ENCODE measurements around the gene MC2R. TPM values are rescaled to one million over a fixed set of nuclear protein-coding genes. Genes with fewer than 3 reads are reported as not detected.

The MC2R gene
- total RNA-seq, 1 experiment from 2014 or later = not detected

DNA sequence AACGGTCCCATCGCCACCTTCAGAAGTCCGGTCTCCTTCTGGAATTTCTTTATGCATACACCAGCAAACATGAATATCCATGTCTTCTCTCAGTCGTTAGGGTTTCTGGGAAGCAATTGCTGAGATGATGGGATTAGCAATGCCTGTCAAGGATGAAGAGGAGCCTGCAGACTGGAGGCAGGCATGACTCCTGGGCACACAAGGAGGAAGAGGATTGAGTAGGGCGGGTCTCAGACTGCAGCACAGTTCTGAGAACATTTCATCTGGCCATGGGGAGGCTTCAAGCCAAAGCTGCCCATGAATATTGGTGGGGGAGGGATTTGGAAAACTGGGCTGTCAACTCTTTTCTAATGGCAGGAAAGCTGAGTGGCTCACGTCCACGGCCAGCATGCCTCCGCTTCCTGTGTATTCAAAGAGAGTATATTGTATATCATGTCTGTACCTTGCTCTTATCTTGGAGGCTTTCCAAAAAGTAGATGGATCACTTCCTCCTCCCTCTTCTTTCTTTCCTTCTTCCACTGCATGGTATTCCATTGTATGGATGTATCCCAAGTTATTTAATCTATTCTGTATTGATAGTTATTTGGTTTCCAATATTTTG, 24.5 kb downstream of the MC2R start:
- Histone ChIP-seq H4K20me1 (ENCODE audit: insufficient read depth) (no peaks in the 10 kb centered on the region), H3K9me3 (ENCODE audit: control insufficient read depth in 1 of 2, insufficient read depth in 1 of 2, low read depth in 1 of 2, low read length in 2 of 2) (no peaks in the 10 kb centered on the region), H3K4me2 (ENCODE audit: low read length) (no peak overlapping the region), H3K27me3 (ENCODE audit: insufficient read depth, low read length) (no peaks in the 10 kb centered on the region), H3K9ac (ENCODE audit: low read length) (no peak overlapping the region), H3K4me3 (replicated peaks in 1 of 2; ENCODE audit: low read depth in 1 of 2, low read length in 2 of 2) (no peak overlapping the region), H2AFZ (ENCODE audit: low read depth, low read length, poor library complexity, severe bottlenecking) (no peak overlapping the region), H3K79me2 (ENCODE audit: insufficient read depth, low read length) (no peaks in the 10 kb centered on the region), H3K9me2 (ENCODE audit: insufficient read depth) (no peaks in the 10 kb centered on the region), H3K4me1 (ENCODE audit: control insufficient read depth in 1 of 2, insufficient read depth in 2 of 2, low read length in 2 of 2) (no peaks in the 10 kb centered on the region), H3K27ac (ENCODE audit: low read depth, low read length) (no peak overlapping the region), H3K36me3 (ENCODE audit: control insufficient read depth in 1 of 2, insufficient read depth in 2 of 2, low read length in 2 of 2) (no peaks in the 10 kb centered on the region)
- ChIA-PET CTCF (no interaction called here), POLR2A (no interaction called here), RAD21 (ENCODE audit: low non-redundant PET in 1 of 2, low total read pairs in 2 of 2, uncharacterized antibody in 2 of 2, unreplicated experiment in 2 of 2) (no interaction called here)
- intact Hi-C loops (cut with micrococcal nuclease) = loop anchor here (10.0 kb wide), 1 partner anchor 134 kb away; no protein-coding TSS in a partner anchor
- no peak for TF ChIP-seq POLR2AphosphoS5 (IDR thresholded peaks at IDR 0.05; ENCODE audit: low read depth, low read length)
- no peak for TF ChIP-seq SP1 (IDR thresholded peaks at IDR 0.05; ENCODE audit: low read depth)
- no peak for TF ChIP-seq SRF (IDR thresholded peaks at IDR 0.05; ENCODE audit: low read depth)
- TF ChIP-seq, protein P1, sequence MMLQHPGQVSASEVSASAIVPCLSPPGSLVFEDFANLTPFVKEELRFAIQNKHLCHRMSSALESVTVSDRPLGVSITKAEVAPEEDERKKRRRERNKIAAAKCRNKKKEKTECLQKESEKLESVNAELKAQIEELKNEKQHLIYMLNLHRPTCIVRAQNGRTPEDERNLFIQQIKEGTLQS (IDR thresholded peaks at IDR 0.05) = no peak
- no peak for TF ChIP-seq POLR2A (IDR thresholded peaks at IDR 0.05; ENCODE audit: borderline replicate concordance, extremely low read depth, insufficient read depth, insufficient read length)
- TF ChIP-seq EZH2phosphoT487 (IDR thresholded peaks at IDR 0.05; ENCODE audit: borderline replicate concordance) = no peak
- no peak for TF ChIP-seq JUND (IDR thresholded peaks at IDR 0.05)
- TF ChIP-seq ZNF274 (IDR thresholded peaks at IDR 0.05; ENCODE audit: low read depth, low read length) = no peak
- no peak for TF ChIP-seq YY1 (IDR thresholded peaks at IDR 0.05; ENCODE audit: extremely low read depth, insufficient replicate concordance, low read depth, low read length)
- no peak for TF ChIP-seq CBX3 (IDR thresholded peaks at IDR 0.05; ENCODE audit: low read depth)
- TF ChIP-seq TCF7L2 (IDR thresholded peaks at IDR 0.05; ENCODE audit: borderline replicate concordance, extremely low read depth, insufficient read depth, insufficient read length) = no peak
- TF ChIP-seq, protein P2, sequence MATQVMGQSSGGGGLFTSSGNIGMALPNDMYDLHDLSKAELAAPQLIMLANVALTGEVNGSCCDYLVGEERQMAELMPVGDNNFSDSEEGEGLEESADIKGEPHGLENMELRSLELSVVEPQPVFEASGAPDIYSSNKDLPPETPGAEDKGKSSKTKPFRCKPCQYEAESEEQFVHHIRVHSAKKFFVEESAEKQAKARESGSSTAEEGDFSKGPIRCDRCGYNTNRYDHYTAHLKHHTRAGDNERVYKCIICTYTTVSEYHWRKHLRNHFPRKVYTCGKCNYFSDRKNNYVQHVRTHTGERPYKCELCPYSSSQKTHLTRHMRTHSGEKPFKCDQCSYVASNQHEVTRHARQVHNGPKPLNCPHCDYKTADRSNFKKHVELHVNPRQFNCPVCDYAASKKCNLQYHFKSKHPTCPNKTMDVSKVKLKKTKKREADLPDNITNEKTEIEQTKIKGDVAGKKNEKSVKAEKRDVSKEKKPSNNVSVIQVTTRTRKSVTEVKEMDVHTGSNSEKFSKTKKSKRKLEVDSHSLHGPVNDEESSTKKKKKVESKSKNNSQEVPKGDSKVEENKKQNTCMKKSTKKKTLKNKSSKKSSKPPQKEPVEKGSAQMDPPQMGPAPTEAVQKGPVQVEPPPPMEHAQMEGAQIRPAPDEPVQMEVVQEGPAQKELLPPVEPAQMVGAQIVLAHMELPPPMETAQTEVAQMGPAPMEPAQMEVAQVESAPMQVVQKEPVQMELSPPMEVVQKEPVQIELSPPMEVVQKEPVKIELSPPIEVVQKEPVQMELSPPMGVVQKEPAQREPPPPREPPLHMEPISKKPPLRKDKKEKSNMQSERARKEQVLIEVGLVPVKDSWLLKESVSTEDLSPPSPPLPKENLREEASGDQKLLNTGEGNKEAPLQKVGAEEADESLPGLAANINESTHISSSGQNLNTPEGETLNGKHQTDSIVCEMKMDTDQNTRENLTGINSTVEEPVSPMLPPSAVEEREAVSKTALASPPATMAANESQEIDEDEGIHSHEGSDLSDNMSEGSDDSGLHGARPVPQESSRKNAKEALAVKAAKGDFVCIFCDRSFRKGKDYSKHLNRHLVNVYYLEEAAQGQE (IDR thresholded peaks at IDR 0.05; ENCODE audit: low read depth) = no peak
- TF ChIP-seq SIN3A (IDR thresholded peaks at IDR 0.05; ENCODE audit: low read depth) = no peak
- TF ChIP-seq, protein P3, sequence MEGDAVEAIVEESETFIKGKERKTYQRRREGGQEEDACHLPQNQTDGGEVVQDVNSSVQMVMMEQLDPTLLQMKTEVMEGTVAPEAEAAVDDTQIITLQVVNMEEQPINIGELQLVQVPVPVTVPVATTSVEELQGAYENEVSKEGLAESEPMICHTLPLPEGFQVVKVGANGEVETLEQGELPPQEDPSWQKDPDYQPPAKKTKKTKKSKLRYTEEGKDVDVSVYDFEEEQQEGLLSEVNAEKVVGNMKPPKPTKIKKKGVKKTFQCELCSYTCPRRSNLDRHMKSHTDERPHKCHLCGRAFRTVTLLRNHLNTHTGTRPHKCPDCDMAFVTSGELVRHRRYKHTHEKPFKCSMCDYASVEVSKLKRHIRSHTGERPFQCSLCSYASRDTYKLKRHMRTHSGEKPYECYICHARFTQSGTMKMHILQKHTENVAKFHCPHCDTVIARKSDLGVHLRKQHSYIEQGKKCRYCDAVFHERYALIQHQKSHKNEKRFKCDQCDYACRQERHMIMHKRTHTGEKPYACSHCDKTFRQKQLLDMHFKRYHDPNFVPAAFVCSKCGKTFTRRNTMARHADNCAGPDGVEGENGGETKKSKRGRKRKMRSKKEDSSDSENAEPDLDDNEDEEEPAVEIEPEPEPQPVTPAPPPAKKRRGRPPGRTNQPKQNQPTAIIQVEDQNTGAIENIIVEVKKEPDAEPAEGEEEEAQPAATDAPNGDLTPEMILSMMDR (IDR thresholded peaks at IDR 0.05 in 2 of 3, conservative IDR thresholded peaks at IDR 0.05 in 1 of 3; ENCODE audit: borderline replicate concordance in 1 of 3, insufficient read depth in 1 of 3, low read depth in 2 of 3, low read length in 2 of 3) = no peak
- ATAC-seq (no peak), DNase-seq (ENCODE audit: low read depth, low spot score) (no peak)
- BruUV-seq (replicated peaks) = no TSS peak
